ENCODE data around the gene ENPEP.

The ENPEP gene

GRCh38 chr4:110508827-110509710 is 33.1 kb downstream of the ENPEP start:
- DNase-seq (ENCODE audit: low read depth): no peak
- TF ChIP-seq, protein P1, sequence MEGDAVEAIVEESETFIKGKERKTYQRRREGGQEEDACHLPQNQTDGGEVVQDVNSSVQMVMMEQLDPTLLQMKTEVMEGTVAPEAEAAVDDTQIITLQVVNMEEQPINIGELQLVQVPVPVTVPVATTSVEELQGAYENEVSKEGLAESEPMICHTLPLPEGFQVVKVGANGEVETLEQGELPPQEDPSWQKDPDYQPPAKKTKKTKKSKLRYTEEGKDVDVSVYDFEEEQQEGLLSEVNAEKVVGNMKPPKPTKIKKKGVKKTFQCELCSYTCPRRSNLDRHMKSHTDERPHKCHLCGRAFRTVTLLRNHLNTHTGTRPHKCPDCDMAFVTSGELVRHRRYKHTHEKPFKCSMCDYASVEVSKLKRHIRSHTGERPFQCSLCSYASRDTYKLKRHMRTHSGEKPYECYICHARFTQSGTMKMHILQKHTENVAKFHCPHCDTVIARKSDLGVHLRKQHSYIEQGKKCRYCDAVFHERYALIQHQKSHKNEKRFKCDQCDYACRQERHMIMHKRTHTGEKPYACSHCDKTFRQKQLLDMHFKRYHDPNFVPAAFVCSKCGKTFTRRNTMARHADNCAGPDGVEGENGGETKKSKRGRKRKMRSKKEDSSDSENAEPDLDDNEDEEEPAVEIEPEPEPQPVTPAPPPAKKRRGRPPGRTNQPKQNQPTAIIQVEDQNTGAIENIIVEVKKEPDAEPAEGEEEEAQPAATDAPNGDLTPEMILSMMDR (IDR thresholded peaks at IDR 0.05; ENCODE audit: control insufficient read depth, insufficient read depth, low read depth, low read length, missing control alignments): peak; percentile 51

DNA sequence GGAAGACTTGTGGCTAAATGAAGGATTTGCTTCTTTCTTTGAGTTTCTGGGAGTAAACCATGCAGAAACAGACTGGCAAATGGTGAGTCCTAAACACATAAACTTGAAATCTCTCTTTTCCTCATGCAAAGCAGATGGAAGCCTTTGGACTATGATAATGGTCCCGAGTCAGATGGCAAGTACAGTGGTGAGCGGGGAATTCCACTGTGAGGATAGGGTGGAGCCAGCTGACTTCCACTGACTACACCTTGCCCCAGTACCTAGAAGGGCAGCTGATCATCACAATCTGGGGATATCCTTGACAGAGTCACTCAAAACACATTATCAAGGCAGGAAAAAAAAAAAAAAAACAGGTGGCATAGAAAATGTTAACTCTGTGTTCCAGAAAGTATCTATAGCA is 34.3 kb downstream of the ENPEP start:
- TF ChIP-seq, protein P1 (IDR thresholded peaks at IDR 0.05; ENCODE audit: control insufficient read depth, insufficient read depth, low read depth, low read length, missing control alignments): no peak
- no peak for DNase-seq (ENCODE audit: low read depth)

More at GRCh38 chr4:110508827-110509710, 33.1 kb downstream of the ENPEP start:
- no peak overlapping the region for H3K4me3 ChIP-seq (ENCODE audit: control insufficient read depth, low read depth, low read length)

DNA sequence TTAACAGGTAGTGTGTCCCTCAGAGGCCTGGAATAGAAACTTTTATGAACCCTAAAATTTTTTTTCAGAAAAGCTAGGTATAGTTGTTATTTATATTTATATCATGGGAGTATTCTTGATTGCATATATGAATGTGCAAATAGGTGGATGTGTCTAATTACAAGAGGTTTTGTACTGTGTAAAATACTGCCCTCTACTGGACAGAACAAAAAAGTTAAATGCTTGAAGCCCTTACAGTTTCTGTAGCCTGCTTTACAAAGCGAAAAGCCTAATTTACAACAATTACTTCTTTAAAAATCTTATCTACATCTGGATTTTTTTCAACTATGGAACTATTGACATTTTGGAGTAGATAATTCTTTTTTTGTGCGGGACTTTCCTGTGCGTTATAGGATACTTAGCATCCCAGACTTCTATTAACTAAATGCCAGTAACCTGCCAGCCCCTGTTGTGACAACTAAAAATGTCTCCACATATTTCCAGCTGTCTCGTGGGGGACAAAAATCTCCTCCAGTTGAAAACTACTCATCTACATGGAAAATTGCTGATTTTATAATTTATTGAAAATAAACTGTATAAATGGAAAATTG is 35.1 kb downstream of the ENPEP start:
- H3K4me3 ChIP-seq (ENCODE audit: control insufficient read depth, low read depth, low read length): no peak overlapping the region
- peak; percentile 33 for DNase-seq (ENCODE audit: low read depth)
- TF ChIP-seq, protein P1 (IDR thresholded peaks at IDR 0.05; ENCODE audit: control insufficient read depth, insufficient read depth, low read depth, low read length, missing control alignments): peak; percentile 51

More for the DNA sequence above, 34.3 kb downstream of the ENPEP start:
- no peak overlapping the region for H3K4me3 ChIP-seq (ENCODE audit: control insufficient read depth, low read depth, low read length)

DNA sequence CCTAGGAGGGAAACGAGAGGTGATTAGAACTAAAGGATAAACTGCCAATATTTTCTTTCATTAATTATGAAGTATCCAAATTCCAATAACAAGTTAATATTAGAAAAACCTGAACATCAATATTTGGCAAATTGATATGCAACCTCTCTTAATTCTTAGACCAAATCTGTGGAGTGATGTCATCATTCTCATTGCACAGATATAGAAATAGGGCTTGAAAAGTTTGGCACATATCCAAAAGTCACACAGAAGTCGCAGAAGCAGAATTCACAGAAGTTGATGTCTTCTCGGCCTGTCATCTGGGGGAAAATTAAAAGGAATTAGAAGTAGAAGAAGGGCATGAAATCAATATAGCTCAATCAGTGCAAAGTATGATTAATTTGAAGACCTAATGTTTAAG is 36.9 kb downstream of the ENPEP start:
- DNase-seq (ENCODE audit: low read depth): no peak
- TF ChIP-seq, protein P1 (IDR thresholded peaks at IDR 0.05; ENCODE audit: control insufficient read depth, insufficient read depth, low read depth, low read length, missing control alignments): no peak
- H3K4me3 ChIP-seq (ENCODE audit: control insufficient read depth, low read depth, low read length): no peak overlapping the region

DNA sequence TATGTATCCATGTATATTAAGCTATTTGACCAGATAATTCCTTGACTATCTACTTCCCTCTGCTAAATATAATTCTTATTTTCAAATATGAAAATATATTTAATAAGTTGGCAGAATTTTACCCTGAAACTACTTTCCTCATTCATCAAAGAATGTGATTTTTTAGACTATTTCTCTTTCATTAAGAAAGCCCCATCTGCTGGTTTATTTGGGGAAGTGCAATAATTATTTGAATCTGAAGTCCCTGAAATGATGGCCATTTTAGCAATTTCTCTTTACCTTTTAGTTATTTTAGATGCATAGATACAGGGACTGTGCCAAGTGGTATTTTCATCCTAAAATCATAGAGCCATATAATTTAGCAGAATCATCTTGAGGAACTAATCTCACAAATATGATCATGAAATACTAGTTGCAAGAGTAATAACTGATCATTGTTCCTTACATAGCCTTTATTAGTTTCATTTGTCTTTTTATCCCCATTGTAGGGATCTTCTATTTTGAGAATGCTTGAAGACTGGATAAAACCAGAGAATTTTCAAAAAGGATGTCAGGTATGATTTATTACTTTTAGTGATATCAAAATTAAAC is 39.0 kb downstream of the ENPEP start:
- no peak overlapping the region for H3K4me3 ChIP-seq (ENCODE audit: control insufficient read depth, low read depth, low read length)
- DNase-seq (ENCODE audit: low read depth): no peak
- TF ChIP-seq, protein P1 (IDR thresholded peaks at IDR 0.05; ENCODE audit: control insufficient read depth, insufficient read depth, low read depth, low read length, missing control alignments): peak; percentile 47

DNA sequence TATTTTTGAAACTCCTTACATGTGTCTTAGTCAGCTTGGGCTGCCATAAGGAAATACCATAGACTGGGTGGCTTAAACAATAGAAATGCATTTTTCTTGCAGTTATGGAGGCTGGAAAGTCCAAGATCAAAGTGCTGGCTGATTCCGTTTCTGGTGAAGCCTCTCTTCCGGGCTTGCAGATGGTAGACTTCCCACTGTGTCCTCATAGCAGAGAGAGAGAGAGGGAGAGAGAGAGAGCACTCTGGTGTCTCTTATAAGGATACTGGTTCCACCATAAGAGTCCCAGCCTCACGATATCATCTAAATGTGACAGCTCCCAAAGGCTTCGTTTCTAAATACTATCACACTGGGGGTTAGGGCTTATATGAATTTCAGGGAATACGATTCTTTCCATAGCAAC is 39.7 kb downstream of the ENPEP start:
- H3K4me3 ChIP-seq (ENCODE audit: control insufficient read depth, low read depth, low read length): no peak overlapping the region
- no peak for DNase-seq (ENCODE audit: low read depth)

More for the DNA sequence above, 39.7 kb downstream of the ENPEP start:
- TF ChIP-seq, protein P1 (IDR thresholded peaks at IDR 0.05; ENCODE audit: control insufficient read depth, insufficient read depth, low read depth, low read length, missing control alignments): no peak
